OCI-LY7 (cell line): ENCODE results near the gene PTRH1.

Experiments used
- EZH2phosphoT487 ChIP-seq: fragments of 200-600 bp; sonication (generic); IDR thresholded peaks from 2 replicates; pipeline ENCODE4 v1.6.1; 2018; ENCODE audit warnings: low read depth, borderline replicate concordance, mild to moderate bottlenecking, mixed run types, antibody characterized with exemption, low read length, moderate library complexity, mixed read lengths
- TF ChIP-seq, protein P1 (sequence below): fragments of 200-600 bp; sonication (generic); conservative IDR thresholded peaks from 2 replicates; pipeline ENCODE4 v1.5.1; 2014; ENCODE audit warnings: mild to moderate bottlenecking, antibody characterized with exemption, low read length, moderate library complexity, mixed read lengths

- TF ChIP-seq, protein P1, sequence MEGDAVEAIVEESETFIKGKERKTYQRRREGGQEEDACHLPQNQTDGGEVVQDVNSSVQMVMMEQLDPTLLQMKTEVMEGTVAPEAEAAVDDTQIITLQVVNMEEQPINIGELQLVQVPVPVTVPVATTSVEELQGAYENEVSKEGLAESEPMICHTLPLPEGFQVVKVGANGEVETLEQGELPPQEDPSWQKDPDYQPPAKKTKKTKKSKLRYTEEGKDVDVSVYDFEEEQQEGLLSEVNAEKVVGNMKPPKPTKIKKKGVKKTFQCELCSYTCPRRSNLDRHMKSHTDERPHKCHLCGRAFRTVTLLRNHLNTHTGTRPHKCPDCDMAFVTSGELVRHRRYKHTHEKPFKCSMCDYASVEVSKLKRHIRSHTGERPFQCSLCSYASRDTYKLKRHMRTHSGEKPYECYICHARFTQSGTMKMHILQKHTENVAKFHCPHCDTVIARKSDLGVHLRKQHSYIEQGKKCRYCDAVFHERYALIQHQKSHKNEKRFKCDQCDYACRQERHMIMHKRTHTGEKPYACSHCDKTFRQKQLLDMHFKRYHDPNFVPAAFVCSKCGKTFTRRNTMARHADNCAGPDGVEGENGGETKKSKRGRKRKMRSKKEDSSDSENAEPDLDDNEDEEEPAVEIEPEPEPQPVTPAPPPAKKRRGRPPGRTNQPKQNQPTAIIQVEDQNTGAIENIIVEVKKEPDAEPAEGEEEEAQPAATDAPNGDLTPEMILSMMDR, result no peak
- TF ChIP-seq EZH2phosphoT487, result no peak
Observed at GRCh38 chr9:127703289-127703946, 12.0 kb downstream of the PTRH1 start.
